ENCODE results near the gene KLHL3.

Gene KLHL3

DNA sequence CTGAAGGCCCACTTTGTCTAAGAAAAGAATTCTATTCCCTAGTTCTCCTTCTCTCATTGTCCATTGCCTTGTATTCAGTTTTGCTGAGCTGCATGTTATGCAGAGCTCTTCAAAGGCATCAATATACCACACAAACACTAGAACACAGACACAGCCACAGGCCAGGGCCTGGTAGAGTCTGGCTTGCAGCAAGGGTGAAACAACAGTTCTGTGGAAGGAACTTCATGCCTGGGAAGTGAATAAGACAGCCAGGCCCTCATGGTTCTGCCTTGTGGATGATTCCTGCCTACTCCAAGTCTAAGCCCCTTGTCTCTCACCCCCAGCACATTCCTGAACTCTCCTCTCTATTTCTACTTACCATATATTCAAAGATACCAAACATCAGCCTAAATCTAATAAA is 30.8 kb downstream of the KLHL3 start:
- DNase-seq, result no peak

DNA sequence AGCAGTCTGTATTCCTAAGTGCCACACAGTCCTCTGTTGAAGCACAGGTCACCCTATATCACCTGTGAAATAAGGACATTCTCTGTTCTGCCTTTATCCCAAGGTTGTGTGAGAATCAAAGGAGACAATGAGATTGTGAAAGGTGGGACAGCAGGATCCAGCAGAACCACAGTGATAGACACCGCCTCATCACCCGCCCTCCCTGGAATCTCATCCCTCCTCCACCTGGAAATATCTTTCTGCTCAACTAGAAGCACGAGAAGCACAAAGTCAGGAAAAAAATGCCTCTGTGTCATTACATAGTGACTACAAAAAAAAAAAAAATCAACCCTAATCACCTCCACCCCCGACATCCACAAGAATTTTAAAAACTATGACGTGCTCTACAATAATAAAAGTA is 32.3 kb downstream of the KLHL3 start:
- DNase-seq, result no peak

DNA sequence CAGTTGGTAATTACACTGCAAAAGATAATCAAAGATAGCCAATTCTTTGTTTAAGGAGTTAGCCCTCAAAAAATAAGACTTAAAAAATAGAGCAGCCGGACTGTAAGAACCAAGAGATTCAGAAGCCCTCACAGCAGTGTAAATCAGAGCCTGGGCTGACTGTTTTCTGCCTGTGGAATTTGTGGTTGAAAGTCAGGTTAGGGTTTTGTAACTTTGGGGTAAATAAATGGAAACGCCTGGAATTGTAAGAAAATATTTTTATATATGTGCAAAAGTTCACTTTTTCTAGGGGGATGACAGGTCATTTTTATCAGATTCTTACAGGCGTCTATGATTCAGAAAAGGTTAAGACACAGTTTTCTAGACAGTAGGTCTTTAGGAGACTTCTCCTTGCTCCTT is 35.6 kb downstream of the KLHL3 start:
- no peak for DNase-seq

DNA sequence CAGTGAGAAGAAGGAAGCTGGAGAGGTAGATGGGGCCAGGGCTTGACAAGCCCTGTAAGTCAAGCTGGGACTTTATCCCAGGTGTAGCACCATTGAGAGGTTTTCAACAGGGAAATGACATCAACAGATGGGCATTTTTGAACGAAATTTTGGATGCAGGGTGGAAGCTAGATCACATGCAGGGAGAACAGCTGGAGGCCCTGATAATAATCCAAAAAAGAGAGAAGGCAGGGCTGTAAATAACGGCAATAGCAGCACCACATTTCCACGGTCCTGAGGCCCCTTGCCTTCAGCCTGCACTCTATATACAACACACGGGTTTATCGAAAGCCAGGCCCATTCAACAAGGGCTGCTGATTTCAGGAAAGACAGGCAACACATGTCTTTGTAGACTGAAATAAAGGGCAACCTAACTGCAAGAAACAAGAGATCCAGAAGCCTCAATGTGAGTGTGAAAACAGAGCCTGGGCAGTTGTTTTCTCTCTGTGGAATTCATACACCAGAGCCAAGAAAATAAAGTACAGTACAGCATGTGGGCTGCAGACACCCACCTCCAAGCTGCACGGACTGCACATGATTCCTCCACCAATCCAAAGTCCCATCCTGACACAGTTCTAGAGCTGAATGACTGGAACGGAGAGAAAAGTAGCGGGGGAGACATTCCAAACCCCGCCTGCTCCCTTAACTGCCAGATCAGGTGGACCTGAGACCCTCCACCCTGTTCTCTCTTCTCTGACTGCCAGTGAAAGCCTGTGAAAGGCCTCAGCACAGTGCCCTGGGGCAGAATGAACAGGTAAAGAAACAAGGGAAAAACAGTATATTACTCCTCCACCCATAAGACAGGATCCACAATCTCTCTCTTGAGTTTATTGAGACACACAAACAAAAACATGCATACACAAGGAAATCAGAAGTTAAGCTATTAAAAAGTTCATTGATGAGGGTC is 36.3 kb downstream of the KLHL3 start:
- DNase-seq, result no peak

DNA sequence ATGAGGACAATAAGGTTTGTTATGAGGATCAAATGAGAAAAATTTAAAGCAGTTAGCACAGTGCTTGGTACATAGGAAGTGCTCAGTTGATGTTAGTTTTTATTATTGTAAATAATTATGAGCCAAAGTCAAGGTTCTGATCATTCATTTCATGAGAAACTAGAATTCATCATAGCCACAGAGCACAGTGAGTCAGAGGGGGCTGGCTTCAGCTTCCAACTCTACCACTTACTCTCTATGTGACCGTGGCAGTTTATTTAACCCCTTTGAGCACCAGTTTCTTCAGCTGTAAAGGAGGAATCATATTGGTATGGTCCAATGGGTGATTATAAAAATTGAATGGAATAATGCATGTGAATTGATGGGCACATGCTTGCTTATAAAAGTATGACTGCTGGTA is 39.4 kb downstream of the KLHL3 start:
- no peak for DNase-seq

DNA sequence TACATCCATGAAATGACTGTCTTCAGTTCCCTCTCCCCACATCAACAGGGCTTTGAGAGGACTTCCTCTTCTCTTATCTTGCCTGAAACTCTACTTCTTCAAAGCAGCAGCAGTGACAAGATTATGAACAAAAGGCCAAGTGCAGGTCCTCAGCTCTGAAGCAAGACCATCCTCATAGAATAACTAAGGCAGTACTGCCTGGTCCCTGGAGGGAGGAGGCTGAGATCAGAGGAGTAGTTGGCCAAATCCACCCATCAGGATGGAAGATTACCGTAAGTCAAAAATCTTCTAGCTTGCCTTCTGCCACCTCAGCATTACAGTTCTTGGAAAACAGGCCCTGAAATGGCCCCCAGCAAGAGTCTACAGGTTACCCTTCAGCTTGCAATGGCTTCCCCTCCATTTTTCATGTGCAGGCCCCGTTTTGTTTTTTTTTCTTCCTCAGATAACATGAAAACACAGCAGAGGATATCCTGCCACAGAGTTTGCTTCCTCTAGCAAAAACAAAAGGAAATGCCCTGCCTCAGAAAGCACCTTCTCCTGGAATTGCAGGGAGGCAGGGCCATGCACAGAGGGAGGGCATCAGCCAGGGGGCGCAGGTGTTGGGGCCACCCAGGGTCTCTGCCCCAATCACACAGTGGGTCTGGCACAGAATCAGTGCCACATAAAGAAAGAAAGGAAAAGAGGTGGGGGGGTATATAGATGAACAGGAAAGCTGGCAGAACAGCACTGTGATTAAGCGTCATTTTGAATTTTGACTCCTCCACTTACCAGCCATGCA is 40.0 kb downstream of the KLHL3 start:
- DNase-seq, result peak; percentile 38

DNA sequence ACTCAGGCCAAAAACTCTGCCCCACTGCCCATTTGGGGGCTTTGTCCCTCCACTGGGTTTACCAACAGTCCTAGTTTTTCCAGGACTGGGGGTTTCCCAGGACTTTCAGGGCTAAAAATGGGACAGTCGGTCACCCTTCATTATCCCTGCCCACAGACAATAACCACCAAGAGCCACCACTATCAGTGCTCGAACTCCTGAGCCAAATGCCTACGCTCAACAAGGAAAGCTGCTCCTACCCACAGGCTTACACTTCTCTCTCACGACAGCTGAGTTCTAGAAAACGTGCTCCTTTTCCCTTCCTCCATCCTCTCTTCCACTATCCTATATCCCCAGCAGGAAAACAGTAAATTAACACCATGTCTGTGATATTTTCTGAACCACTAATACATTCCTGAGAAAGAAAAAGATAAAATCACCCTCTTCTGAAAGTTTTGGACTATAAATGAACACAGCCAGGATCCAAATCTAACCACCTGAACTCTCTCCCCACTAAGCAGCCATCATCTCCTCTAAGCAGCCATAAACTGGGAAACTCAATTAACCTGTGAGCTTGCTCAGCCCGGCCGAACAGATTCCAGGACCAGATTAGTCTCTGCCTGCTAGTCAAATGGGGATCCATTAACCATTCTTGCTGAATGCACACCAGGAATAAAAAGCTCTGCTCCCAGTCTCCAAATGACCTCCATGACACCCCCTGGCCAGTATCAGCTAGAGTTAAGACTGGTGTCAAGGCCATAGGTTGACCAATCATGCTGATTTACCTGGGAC is 41.8 kb downstream of the KLHL3 start:
- no peak for DNase-seq

DNA sequence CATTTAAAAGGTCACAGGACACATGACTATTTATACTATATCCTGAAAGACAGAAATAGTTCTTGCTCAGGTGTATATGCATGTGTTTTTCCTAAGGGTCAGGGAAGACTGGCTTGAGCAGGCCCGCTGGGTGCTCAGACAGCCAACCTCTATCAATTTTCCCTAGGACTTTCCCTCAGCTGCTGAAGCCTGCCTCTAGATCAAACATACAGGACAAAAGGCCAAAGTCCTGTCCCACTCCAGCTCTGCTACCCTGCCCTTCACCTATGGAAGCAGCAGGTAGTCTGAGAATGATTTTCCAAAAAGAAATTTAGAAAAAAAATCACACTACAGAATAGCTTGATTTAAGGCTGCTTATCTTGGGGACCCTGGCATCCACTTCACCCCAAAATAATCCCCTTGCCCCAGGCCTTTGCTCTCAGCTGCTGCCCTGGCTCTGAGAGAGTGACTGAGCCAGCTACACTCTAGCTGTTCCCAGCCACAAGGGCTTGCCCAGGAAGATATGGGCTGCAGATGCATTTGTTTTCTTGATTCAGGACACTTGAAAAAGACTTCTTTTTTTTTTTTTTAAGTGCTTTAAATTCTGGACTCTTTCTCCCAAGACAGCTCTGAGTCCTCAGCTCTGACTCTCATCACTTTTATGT is 42.5 kb downstream of the KLHL3 start:
- no peak for DNase-seq

DNA sequence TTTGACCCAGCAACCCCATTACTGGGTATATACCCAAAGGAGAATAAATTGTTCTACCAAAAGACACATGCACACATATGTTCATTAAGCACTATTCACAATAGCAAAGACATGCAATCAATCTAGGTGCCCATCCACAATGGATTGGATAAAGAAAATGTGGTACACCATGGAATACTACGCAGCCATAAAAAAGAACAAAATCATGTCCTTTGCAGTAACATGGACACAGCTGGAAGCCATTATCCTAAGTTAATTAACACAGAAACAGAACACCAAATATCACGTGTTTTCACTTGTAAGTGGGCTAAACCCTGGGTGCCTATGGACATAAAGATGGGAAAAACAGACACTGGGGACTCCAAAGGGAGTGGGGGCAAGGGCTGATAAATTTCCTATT is 46.6 kb downstream of the KLHL3 start:
- DNase-seq, result no peak

DNA sequence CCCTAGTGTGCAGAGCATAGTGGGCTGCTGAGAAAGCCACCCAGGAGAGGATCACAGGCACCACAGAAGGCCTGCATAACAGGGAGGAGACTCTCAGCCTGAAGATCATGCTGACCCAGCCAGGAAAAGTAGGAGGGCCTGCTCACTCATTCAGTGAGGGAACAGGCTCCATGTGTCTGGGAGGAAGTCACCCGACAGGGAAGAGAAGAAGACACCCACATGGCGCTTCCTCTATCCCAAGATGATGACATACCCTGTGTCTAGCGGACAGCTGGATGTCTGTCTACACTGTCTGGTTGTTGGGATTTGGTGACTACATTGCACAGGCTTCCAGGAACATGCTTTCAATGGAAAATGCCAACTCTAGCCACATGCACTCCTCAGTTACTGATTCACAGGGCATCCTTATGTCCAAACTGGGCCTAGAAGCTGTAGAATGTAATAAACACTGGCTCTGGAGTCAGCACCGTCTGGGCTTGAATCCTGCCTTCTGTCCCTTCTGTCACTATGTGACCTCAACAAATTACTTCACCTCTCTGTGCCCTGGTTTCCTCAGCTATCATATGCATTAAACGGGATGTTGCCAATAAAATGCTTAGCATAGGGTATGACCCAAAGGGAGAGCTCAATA is 47.6 kb downstream of the KLHL3 start:
- DNase-seq, result peak; percentile 55

DNA sequence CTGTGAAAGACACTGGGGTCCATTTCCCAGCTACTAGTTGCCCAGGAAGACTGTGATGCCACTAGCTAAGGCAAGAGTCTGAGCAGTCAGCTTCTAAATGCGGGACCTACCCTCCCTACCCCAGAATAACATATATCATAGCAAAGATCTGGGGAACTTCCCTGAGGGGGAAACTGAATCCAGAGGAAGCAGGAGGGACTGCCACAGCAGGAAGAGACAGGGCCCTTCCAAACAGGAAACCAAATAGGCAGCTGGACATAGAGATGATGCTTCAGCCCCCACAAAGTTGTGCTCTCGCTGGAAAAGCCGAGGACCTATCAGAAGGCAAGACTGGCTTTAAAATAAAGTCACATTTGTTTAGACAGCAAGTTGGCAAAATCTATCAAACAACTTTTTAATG is 51.1 kb downstream of the KLHL3 start:
- DNase-seq, result no peak

DNA sequence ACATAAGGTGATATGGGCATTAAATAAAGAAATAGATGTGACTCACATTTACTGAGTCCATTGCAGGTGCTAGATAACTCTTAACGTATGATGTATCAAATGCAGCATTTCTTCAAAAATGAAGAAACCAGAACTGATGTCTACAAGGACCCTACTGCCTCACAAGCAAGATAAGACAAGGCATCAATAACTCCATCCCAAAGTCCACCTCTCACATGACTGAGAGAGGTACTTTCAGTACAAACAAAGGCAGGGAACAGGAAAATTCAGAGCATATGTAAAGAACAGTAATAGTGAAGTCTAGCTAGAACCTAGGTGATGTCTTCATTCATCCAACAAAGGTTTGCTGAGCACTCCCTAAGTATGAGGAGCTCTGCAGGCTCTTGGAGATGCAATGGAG is 54.7 kb downstream of the KLHL3 start:
- DNase-seq, result no peak

DNA sequence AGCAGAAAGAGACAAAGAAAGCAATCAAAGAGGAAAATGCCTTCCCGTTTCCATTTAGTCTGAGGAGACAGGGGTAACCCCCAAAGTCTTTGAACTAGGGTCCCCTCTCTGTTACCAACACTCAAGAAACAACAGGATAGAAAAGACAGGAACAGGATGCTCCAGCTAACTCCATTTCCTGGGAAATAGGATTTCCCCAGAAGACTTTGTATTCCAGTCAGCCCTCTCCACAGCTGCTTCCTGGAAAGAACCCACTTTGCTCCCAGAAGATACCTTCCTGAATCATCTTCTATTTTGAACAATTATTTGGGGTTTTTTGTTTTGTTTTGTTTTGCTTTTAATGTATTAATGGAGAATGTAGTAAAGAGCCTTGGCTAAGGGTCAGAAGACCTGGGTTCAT is 56.0 kb downstream of the KLHL3 start:
- no peak for DNase-seq

DNA sequence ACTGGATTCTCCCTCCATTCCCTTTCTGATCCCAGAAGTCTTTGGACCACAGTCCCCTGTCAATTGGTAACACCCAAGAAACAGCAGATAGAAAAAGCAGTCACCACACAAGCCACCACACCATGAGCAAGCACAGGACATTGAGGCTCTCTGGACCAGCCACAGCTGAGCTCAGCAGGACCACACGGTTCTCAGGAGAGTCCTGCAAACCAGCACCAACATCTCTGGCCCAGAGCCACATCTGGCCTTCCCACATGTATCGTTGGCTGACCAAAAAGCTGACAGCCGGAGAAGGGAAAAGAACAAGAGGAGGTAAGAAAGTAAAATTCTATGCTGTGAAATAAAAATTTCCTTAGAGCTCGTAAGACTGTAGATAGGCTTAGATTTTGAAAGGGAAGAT is 56.7 kb downstream of the KLHL3 start:
- DNase-seq, result no peak

DNA sequence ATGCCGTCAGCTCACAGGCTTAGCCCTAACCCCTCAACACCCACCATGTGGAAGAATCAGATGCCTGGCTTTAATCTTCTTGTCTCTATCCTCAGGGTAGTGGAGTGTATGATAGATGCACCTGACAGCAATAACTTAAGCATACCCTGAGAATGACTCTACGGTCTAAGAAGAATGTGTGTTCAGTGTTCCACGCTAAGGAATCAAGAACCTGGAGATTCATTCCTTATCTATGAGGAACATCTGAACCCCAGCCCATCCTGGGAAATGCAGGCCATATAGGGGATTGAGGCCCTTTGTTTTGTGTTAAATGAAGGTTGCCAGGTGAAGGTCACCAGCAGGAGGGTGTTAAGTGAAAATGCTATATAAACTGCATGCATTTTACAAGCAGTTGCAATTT is 63.0 kb downstream of the KLHL3 start:
- DNase-seq, result no peak

DNA sequence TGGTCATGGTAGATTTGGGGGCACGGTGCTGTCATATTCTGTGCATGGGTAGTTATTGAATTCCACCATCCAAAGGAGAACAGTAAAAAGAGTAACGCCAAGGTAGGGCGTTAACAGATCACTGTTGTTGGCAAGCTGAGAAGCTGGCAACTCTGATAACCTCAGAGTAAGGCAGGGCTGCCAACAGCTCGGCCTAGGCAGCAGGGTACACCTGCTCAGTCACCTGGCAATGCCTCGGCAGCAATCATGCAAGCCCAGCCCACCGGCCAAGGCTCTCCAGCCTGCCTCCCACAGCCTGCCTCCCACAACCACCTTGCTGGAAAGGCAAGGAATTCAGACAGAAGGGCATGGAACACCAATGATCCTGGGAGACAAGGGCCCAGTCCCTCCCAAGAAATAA is 63.9 kb downstream of the KLHL3 start:
- no peak for DNase-seq

DNA sequence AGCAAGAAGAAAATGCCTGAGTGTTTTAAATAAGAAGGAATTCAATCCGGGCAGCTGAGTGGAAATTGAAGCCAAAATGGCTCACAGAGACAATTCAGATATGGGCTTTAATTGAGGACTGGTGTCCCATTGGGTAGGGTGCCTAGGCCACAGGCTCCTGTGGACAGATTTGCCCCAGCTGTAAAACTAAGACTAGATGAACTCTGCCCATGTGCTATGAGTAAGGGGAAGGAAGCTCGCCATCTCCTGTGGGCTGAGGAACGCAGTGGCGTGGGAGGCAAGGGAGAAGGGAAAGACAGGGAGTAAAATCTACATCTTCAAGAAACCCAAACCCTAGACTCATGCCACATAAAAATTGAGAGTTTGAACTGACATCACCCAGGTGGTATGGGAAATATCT is 66.1 kb downstream of the KLHL3 start:
- DNase-seq, result peak; percentile 32

DNA sequence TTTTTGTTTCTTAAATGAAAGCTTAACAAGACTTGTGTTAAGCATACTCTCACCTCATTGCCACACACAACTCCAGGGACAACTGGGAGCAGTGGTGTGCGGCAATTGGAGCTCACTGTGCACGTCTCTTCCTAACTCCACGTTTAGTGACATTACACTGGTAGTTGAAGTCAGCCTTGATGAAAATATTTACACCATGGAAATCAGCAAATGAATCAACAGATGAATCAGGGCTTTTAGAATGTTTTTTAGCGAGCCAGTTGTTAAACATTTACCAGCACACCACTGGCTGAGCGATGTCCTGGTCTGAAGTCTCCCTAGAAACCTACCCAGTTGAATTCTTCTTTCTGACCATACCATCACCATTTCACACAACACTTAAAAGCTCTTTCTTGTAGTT is 67.3 kb downstream of the KLHL3 start:
- no peak for DNase-seq

DNA sequence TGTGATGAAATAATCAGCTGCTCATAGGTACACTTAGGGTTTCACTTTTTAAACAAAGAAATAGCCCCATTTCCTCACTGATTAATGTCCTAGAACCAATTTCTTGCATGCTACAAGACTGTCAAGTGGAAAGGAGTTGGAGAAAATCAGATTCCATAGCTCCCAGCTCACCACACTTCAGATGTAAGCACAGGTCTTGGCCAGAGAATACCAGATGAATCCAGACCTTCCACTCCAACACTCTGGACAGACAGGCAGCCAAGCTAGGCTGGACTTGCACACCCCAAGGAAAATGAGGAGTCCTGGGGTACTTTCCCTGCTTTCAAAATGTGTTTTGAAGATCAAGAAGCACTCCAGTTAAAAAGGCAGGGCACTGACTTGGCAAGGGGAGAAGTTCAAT is 68.5 kb downstream of the KLHL3 start:
- DNase-seq, result no peak

DNA sequence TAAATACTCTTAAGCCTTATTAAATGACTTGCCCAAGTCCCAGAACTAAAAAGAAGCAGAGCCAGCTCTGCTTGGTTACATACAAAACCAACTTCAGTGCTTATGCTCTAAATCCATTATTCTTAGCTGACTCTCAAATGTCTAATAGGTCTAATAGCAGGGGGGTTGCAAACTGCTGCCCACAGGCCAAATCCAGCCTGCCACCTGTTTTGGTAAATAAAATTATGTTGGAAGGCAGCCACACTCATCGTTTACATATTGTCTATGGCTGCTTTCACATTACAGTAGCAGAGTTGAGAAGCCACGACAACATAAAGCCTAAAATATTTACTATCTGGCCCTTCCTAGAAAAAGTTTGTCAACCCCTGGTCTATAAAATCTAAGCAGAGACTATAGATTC is 69.0 kb downstream of the KLHL3 start:
- DNase-seq, result no peak

DNA sequence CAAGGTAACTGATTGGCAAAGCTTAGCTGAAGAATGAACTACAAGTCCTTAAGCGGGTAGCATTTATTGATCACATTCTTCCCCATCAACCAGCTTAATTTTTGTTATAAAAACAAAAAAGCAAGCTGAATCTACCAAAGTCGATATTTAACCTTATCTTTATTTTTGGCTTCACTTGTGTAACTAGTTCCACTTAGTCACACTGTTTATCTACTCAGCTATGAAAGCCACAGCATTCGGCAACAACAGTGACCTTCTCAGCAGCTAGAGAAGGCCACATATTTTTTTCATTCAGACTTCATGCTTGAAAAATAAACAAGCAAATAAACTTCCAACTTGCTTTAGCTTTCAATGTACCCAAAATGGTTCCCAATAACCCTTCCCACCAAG is 69.4 kb downstream of the KLHL3 start:
- DNase-seq, result peak; percentile 9

DNA sequence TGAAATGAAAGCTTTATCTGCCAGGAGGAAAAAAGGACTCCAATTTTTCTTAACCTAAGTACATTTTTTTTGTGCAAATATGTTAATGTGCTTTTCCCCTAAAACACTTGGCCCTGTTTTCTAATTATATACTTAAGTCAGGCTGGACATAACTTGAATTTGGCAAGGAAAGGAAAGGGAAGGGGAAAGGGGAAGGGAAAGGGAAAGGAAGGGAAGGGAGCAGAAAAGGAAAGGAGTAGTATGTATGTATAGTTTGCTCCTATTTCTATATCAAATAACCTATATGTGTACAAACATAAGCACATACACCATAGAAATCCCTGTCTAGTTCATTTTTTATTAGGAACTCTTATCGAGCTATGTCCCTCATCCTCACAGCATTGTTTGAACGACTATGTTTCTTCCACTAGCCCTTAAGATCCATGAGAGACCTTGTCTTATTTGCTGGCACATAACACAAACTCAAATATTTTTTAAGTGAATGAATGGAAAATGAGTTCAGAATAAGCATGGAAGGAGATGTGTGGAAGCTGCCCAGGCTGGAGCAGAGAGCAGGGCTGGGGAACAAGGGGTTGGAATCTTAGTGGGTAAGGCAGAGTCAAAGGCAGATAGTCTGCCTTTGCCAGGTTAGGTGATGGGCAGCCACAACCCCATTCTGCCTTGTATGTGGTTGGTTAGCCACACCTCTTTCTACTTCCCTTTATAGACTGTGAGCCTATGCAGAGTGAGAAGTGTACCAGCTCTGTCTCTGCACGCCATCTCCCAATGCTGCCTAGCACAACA is 70.0 kb downstream of the KLHL3 start:
- DNase-seq, result peak; percentile 39

Data from inflammatory macrophage treated with lipopolysaccharide for 4 hours (primary cell).